Prostate gland (tissue), 2 donors: ENCODE results near the gene CHRD. TPM values are rescaled to one million over a fixed set of nuclear protein-coding genes. Genes with fewer than 3 reads are reported as not detected.

Source experiments
- DNase-seq: peaks from one replicate; pipeline ENCODE4 v3.0.0-alpha.2; 2019; ENCODE audit warnings: low spot score
- H3K27ac ChIP-seq, 2 donors: fragments of 200-600 bp; sonication (generic); 2 replicates each; pipeline ENCODE4 v1.5.1; 2017 to 2019
- H3K27me3 ChIP-seq: fragments of 200-600 bp; sonication (generic); replicated peaks from 2 replicates; pipeline ENCODE4 v1.5.1; 2019; ENCODE audit not compliant: insufficient read depth
- H3K36me3 ChIP-seq, 2 donors: fragments of 200-600 bp; sonication (generic); 1 replicate in 1 of 2; 2 replicates in 1 of 2; pipeline versions ENCODE4 v1.5.1 to v1.8.1; 2017 to 2019
- H3K4me1 ChIP-seq: fragments of 200-600 bp; sonication (generic); replicated peaks from 2 replicates; pipeline ENCODE4 v1.5.1; 2019
- H3K4me3 ChIP-seq, 2 donors: fragments of 200-600 bp; sonication (generic); 2 replicates each; pipeline ENCODE4 v1.5.1; 2017 to 2019
- H3K9me3 ChIP-seq: fragments of 200-600 bp; sonication (generic); 2 replicates; pipeline ENCODE4 v1.5.1; 2017
- POLR2A ChIP-seq: fragments of 450-650 bp; IDR thresholded peaks from one replicate; pipeline ENCODE4 v1.6.1; 2016; ENCODE audit warnings: antibody characterized with exemption, mild to moderate bottlenecking
- POLR2AphosphoS5 ChIP-seq: sonication (generic); formaldehyde crosslinking; IDR thresholded peaks from one replicate; pipeline ENCODE4 v1.6.1; 2017; ENCODE audit warnings: antibody characterized with exemption
- WGBS: methylation state at CpG from one replicate; pipeline ENCODE4 v1.1.5; 2018; 5-methylcytosine and 5-hydroxymethylcytosine counted together
- intact Hi-C: fragments of 100-400 bp; cut with DNase I; formaldehyde crosslinking; loops from one replicate; pipeline ENCODE4 v1.14.2; 2022
- total RNA-seq, 2 donors: library from RNA; depleted of rRNA; stranded (reverse); fragments of >200 nt; gene quantifications; one replicate each; pipeline ENCODE4 v1.1.0, GENCODE V29; 2016
- TF ChIP-seq, protein P1 (sequence below), 4 experiments: fragments of 200-600 bp in 2 of 4; fragments of 450-650 bp in 2 of 4; sonication (generic) in 2 of 4; IDR thresholded peaks; 1 replicate in 3 of 4; 2 replicates in 1 of 4; pipeline ENCODE4 v1.5.1; 2016 to 2019; ENCODE audit warnings: antibody characterized with exemption in 4 of 4, mild to moderate bottlenecking in 2 of 4, moderate library complexity in 2 of 4

The CHRD gene
- total RNA-seq, 2 donors from 2014 or later = 2.5 to 8.0 TPM

DNA sequence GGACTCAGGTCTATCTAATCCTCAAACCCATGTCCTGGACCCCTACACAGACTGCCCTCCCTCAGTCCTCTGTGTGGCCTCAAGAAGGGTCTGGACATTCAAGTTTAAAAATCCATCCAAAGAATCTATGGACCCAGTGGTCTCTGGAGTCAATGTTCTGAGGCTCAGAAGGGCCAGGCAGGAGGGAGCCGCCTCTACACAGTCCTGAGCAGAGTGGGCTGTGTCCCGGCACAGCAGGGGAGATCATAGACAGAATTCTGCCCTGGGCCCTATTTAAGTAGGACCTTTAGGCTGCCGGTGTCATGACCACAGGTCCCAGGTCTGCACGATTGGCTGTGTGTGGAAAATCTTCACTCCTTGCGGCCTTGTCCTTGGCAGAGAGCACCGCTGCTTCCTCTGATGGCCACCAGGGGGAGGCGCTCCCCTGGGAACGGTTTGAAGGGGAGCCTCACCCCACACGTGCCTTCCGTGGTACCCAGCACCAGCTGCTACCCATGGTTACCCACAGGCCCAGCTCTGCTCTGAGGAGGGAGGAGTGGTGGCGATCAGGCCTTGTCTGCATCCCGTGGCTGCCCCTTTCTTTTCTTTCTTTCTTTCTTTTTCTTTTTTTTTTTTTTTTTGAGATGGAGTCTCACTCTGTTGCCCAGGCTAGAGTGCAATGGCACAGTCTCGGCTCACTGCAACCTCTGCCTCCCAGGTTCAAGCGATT lies 37.9 kb downstream of the CHRD start:
- no peaks in the 10 kb centered on the region for H3K27me3 ChIP-seq
- intact Hi-C loops = no loop called here
- TF ChIP-seq, protein P1, sequence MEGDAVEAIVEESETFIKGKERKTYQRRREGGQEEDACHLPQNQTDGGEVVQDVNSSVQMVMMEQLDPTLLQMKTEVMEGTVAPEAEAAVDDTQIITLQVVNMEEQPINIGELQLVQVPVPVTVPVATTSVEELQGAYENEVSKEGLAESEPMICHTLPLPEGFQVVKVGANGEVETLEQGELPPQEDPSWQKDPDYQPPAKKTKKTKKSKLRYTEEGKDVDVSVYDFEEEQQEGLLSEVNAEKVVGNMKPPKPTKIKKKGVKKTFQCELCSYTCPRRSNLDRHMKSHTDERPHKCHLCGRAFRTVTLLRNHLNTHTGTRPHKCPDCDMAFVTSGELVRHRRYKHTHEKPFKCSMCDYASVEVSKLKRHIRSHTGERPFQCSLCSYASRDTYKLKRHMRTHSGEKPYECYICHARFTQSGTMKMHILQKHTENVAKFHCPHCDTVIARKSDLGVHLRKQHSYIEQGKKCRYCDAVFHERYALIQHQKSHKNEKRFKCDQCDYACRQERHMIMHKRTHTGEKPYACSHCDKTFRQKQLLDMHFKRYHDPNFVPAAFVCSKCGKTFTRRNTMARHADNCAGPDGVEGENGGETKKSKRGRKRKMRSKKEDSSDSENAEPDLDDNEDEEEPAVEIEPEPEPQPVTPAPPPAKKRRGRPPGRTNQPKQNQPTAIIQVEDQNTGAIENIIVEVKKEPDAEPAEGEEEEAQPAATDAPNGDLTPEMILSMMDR (IDR thresholded peaks at IDR 0.05) = peak; percentile 56 to 93 (median 76)
- TF ChIP-seq POLR2A = no peak
- TF ChIP-seq POLR2AphosphoS5 = peak; percentile 28
- no peak overlapping the region for H3K4me3 ChIP-seq
- H3K4me1 ChIP-seq = no peaks in the 10 kb centered on the region
- peak; percentile 58 for DNase-seq
- no peak overlapping the region for H3K27ac ChIP-seq
- no peaks in the 10 kb centered on the region for H3K36me3 ChIP-seq
- 38% methylated on average over 14 of the region's 14 CpGs for WGBS
- H3K9me3 ChIP-seq = no peaks in the 10 kb centered on the region

DNA sequence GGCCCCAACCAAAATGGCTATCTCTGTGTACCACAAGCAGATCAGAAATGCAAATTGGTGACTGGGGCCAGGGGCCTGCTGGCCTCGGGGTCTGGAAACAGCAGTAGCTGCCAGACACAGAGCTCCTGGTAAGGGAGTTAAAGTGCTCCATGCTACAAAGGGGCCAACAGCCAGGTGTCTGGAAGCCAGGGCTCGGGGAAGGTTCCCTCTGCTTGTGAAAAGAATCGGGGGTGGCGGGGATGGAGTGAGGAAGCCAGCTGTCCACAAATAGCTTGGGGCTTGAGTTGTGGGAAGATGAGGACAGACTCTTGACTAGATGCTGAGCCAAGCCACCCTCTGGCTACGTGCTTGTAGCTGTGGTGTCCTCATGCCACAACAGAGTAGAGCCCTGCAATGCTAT lies 39.3 kb downstream of the CHRD start:
- Histone ChIP-seq H3K27ac (no peak overlapping the region), H3K4me3 (no peak overlapping the region), H3K27me3 (no peaks in the 10 kb centered on the region), H3K36me3 (no peaks in the 10 kb centered on the region), H3K4me1 (no peaks in the 10 kb centered on the region), H3K9me3 (no peaks in the 10 kb centered on the region)
- 75% methylated on average over 5 of the region's 5 CpGs for WGBS
- DNase-seq = no peak
- intact Hi-C loops = no loop called here
- TF ChIP-seq POLR2A (no peak), POLR2AphosphoS5 (no peak)
- TF ChIP-seq, protein P1 (IDR thresholded peaks at IDR 0.05) = no peak

DNA sequence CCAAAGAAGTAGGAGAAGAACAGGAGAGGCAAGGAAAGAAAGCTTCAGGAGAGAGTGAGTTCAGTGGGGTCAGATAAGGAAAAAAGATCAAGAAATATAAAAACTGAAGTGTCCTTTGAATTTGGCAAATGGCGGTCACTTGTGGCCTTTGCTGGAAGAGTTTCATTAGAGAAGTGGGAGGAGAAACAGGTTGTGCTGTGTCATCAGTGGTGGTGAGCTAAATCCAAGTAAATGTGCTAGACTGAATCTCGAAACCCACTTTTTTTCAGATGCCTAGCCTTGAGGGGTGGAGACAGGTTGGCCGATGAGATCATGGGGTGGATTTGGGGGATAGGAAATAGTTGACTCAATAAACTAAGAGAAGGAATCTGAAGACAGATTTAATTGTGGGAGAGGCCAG lies 43.7 kb downstream of the CHRD start:
- Histone ChIP-seq H3K9me3 (no peaks in the 10 kb centered on the region), H3K4me1 (no peaks in the 10 kb centered on the region), H3K36me3 (no peaks in the 10 kb centered on the region), H3K27ac (no peak overlapping the region), H3K4me3 (no peak overlapping the region), H3K27me3 (no peaks in the 10 kb centered on the region)
- WGBS = 92% methylated on average over 3 of the region's 3 CpGs
- intact Hi-C loops = loop anchor here (5.0 kb wide), 1 partner anchor 89 kb away; no protein-coding TSS in a partner anchor
- no peak for DNase-seq
- TF ChIP-seq, protein P1 (IDR thresholded peaks at IDR 0.05) = no peak
- TF ChIP-seq POLR2A (no peak), POLR2AphosphoS5 (no peak)

DNA sequence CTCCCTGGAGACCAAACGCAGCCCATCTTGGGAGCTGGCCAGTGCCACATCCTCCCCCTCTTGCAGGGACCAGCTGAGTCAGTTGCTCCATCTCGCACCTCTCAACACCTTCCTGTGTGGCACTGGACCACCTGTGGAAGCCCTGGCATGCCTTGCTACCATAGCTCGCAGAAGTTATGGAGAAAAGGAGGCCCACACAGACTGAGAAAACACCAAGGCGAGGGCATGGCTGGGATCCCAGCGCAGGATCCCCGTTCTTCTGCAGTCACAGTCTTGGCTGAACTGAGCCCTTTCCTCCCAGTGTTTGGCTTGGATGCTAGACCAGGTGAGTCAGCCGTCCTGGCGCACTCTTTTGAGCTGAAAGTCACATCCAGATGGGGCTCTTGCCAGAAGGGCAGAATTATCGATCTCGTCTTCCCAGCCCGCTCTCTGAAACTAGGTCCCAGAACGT lies 46.9 kb downstream of the CHRD start:
- TF ChIP-seq, protein P1 (IDR thresholded peaks at IDR 0.05) = no peak
- TF ChIP-seq POLR2AphosphoS5 = peak; percentile 36
- no peaks in the 10 kb centered on the region for H3K4me1 ChIP-seq
- peak; percentile 67 for DNase-seq
- H3K27ac ChIP-seq = no peak overlapping the region
- whole genome bisulfite sequencing = 40% methylated on average over 12 of the region's 12 CpGs
- no peaks in the 10 kb centered on the region for H3K9me3 ChIP-seq
- H3K36me3 ChIP-seq = no peaks in the 10 kb centered on the region
- no peak overlapping the region for H3K4me3 ChIP-seq
- H3K27me3 ChIP-seq = no peaks in the 10 kb centered on the region
- intact Hi-C loops = no loop called here

DNA sequence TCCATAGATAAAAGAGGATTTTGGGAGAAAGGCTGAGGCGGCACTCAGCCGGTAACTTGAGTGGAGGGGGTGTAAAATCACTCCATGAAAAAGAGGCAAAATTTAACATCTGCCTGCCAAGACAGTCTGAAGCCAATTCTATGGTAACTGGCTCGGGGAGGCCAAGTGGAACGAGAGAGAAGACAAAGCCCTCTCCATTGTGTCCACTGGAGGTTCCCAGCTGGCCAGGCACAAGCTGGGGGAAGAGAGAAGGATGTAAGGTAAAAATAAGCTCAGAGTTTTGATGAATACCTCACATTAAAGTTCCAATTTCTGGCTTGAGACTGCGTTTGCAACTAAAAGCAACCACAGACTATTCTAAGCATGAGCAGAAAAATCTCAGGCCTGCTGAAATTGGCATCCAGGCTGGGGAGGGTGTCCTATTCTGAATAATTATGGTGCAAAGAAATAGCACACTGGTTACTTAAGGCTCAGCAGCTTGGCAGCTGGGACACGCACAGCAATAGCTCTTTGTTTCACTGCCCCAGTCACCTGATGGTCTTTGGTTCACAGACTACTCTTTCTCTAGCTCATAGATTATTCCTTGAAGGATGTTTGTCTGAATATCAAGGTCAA lies 48.8 kb downstream of the CHRD start:
- 31% methylated on average over 6 of the region's 6 CpGs for WGBS
- TF ChIP-seq POLR2AphosphoS5 (no peak), POLR2A (no peak)
- TF ChIP-seq, protein P1 (IDR thresholded peaks at IDR 0.05) = no peak
- no peak for DNase-seq
- no peaks in the 10 kb centered on the region for H3K27me3 ChIP-seq
- no peak overlapping the region for H3K4me3 ChIP-seq
- H3K9me3 ChIP-seq = no peaks in the 10 kb centered on the region
- no peaks in the 10 kb centered on the region for H3K36me3 ChIP-seq
- H3K27ac ChIP-seq = no peak overlapping the region
- no peaks in the 10 kb centered on the region for H3K4me1 ChIP-seq
- intact Hi-C loops = no loop called here
